NCI-H2081 treated with DMSO at 0.1 percent for 48 hours (cell line): ENCODE results near the gene PDE9A.
"Not testable (repeated sequence)": the region's sequence is repeated elsewhere in the genome, so short reads cannot be mapped to it uniquely, and the experiment has no call there.

Experiments used
- DNase-seq: peaks from one replicate; lab custom pipeline; 2025; lab: John Stamatoyannopoulos, UW

The PDE9A gene

DNA sequence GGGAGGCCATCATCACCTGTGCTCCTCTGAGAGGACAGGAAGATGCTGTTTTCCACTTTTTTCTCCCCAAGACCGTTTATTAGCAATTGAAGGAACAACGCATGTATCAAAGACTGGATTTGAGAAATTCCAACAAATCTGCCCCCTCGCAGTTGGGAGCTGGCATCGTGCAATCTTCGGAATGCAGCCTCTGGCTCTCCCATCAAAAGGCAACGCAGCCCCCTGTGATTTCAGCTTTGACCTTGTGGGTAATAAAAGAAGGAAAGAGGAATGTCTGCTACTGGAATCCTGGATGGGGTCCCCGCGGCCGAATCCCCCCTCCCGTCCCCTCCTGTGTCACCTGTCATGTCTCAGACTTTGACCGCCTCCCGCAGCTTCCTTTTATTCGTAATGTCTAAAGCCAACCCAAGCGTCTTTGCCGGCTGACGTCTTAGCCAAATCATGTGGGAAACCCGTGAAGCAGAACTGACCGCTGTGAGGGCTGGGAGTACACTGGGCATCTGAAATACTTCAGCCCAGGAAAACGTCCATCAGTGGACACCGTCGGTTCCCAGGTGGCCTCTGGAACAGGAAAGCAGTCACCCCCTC, 124.4 kb downstream of the PDE9A start:
- no peak for DNase-seq

DNA sequence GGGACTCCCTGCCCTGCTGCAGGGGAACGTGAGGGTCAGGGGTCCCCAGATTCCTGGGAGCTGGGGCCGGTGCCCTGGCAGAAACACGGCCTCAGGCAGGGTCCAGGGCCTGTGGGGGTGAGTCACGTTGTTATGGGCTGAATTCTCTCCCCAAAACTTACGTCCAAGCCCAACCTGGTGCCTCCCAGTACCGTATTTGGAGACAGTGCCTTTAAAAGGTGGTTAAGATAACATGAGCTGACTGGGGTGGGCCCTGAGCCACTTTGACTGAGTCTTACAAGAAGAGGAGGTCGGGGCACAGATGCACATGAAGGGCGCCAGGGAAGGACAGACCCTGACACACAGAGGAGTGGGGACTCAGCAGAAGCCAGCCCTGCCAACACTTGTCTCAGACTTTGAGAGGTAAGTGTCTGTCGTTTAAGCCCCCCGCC, 126.0 kb downstream of the PDE9A start:
- DNase-seq: no peak

DNA sequence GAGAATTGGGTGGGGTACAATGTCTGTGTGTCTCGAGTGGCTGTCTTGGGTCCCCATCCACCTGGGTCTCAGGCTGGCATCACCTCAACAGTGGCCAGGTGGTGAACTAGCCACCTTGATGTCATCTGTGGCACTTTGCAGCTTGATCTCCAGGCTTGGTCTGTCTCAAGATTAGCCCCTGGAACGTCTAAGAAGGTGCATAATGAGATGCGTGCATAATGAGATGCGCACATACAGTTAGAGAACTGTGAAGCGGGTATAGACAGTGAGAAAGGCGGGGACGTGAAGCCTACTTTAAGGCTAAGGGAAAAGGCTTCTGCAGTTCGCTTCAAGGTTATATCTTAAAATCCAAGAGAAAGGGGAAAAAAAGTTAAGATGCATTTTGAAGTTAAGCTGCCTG, 127.2 kb downstream of the PDE9A start:
- no peak for DNase-seq

DNA sequence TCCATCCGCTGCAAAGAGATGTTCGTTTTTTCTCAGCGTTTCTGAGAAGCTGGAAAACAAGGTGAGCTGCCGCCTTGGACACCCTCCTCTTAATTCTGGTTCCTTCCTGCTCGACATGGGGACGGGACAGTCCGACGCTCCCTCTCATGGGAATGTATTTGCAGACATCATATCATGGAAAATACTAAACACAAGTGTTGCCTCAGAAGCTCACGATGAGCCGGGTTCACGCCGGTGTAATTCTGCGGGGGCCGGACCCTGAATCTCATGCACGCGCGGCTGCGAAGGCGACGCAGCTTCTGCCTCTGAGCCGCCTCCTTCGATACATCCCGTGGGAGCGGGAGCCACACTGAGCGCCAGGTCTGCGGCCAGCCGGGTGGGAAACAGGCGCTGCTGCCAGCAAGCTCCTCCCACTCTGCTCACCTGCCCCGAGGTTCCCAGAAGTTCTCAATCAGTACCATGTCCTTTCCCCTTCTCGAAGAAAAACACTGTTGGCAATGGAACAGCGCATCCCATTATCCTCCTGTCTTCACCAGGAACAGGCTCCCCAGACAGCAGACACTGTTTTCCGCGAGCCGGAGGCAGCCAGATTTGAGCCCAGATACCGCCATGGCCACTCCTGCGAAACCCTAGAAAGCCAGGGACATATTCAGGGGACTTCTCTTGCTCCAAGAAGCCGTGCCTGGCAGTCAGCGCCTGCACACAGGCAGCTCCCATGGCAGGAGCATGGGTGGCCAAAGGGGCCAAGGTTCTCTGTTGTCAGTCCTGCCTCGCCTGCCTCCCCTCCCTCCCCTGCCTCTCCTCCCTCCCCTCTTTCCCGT, 127.9 kb downstream of the PDE9A start:
- no peak for DNase-seq

DNA sequence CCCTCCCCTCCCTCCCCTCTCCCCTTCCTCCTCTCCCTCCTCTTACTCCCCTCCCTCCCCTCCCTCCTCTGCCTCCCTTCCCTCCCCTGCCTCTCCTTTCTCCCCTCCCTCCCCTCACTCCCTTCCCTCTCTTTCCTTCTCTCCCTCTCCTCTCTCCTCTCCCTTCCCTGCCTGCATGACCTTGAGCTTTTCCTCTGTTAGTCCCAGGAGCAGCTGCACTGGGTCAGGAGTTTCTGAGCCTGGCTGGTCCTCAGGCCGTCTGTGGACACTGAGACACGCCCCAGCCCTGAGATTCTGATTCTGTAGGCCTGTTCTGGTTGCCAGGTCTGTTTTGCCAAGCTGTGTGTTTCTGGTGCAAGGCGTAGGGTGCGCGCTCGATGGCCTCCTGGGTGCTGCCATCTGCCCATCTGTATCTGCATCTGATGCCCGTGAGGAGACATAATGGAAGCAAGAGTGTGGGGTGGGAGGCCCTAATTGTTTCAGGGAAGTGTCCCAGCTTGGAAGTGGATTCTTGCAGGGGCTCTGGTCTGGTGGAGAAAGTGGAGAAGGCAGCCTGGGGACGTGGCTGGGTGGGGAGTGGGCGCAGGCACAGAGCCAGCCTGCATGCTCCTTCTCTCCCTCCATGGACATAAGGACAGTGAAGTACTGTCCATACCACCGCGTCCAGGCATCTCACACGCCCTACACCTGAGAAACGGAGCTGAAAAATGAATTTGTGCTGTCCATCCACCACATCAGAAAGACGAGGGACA, 128.7 kb downstream of the PDE9A start:
- DNase-seq: no peak

DNA sequence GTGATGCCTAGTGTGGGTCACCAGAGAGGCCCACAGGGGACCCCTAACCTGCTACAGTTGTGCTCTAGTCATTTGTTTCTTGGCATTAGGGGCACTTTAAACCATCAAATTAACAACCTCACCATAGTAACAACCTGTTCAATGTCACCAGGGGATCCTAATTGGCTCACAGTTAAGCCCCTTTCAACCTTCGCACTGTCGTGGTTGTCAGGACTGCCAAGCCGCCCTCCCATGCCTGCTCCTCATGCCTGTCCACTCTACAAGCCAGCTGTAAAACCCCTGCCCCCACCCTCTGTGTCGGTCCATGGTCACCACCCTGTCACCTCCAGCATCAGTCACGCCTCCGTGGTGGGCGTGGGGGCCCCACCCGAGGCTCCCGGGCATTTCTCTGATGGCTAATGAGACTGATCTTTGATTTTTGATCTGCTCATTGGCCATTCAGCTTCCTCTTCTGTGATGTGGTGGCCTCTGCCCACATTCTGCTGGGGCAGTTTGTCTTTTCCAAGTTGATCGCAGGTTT, 129.4 kb downstream of the PDE9A start:
- no peak for DNase-seq

DNA sequence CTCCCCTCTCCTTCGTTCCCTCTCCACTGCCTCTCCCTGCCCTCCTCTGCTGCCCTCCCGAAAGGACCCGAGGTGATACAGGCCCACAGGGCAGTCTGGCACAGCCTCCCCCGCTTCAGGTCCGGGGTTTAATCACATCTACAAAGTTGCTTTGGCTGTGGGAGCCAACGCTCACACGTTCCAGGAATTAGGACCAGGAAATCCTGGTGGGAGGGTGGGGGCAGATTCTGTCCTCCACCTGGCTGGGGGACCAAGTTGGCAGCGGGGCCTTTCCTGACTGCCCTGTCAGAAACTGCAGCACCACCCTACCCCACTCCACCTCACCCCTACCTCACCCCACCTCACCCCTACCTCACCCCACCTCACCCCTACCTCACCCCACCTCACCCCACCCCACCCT, 130.9 kb downstream of the PDE9A start:
- no peak for DNase-seq

DNA sequence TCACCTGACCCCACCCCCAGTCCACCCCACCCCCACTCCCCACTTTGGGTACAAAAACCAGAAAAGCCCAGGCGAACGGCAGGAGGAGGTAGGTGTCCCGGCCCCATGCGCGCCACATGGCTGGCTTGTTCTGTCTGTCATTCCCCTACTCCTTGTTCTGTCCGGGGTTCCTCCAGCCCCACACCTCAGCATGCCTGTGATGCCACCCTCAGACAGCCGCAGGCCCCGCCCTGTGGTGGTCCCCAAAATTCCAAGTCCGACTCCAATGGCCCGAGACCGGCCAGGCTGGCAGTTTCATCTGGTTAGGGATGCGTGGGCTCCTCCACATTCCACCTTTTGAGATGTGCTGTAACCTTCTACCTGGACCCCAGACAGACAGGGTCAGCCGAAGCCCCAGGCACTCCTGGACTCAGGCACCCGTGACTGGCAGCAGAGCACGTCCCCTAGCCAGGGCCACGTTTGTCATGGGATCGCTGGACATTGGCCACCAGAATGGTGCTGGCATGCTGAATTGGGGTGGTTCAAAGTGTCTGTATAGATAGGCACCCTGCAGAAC, 131.6 kb downstream of the PDE9A start:
- no peak for DNase-seq

DNA sequence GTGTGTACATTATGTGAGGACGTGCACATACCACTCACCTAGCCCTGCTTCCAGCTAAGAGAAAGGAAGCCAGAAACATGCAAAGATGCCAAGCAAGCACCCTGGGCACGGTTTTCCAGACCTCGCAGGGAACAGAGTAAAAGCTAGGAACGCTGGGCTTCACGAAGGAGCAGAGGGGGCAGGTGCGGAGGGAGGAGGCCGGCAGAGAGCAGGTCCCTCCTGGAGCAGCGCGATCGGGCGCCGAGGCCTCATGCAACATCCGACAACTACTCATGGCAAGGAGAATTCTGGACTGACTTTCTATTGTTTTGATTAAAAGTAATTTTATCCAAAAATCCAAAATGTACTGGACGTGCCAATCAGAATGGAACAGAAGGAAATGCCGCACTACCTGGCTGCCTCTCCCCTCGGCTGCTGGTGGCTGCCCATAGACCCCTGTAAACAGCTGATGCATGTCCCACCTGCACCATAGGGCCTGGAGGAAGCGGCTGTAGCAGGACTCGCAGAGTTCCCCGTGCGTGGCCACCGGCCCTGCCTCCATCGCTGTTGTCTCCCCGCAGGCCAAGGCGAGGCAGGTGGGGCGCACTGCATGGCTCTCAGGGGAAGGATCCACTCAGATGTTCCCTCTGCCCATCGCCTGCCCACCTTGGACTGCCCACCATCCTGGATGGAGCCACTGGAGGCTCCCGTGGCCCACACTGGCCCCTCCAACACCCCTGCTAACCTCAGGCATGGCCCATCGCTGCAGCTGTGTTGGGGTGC, 132.4 kb downstream of the PDE9A start:
- no peak for DNase-seq

DNA sequence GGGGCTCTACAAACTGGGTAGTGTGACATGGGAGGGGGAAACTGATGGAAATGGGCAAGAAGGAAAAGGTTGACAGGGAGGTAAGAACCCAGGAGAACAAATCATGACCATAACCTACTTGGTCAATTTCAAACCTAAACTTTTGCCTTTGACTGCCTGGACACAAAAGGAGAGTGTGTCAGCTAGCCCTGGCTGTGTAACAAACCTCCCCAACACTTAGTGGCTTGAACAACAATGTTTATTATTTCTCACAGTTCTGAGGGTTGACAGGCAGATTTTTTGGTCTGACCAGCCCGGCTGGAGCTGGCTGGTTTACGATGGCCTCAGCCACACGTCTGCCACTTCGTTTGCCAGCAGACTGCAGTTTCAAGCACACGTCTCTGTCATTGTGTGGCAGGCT, 133.5 kb downstream of the PDE9A start:
- no peak for DNase-seq

DNA sequence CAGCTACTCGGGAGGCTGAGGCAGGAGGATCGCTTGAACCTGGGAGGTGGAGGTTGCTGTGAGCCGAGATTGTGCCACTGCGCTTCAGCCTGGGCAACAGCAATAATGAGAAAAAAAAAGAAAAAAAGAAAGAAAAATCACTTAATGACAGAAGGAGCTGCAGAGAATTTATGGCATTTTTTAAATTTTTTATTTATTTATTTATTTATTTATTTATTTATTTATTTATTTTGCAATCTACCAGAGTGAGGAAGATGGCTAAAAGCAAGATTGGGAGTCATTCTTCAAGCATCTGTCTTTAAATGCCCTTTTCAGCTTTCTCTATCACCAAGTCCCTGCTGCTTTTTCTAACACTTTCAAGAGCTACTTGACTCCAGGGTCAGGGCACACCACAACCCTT, 134.2 kb downstream of the PDE9A start:
- no peak for DNase-seq

DNA sequence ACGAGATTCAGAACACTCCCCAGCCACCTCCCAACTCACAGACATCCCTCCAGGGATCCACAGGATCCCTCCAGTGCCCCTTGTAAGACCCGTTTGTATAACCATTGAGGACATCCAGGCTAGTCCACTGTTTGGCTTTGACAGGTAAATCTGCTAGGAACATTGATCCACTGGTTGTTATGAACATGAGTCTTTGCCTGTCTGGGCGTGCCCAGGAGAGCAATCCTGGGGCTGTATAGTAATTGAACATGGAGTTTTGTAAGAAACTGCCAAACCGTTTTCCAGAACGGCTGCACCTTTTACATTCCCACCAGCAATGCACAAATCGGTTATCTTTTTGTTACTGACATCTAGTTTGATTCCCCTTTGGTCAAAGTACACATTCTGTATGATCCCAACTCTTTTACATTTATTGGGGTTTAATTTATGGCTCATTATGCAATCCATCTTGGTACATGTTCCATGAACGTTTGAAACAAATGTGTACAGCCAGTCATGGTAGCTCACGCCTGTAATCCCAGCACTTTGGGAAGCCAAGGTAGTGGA, 137.2 kb downstream of the PDE9A start:
- no peak for DNase-seq

DNA sequence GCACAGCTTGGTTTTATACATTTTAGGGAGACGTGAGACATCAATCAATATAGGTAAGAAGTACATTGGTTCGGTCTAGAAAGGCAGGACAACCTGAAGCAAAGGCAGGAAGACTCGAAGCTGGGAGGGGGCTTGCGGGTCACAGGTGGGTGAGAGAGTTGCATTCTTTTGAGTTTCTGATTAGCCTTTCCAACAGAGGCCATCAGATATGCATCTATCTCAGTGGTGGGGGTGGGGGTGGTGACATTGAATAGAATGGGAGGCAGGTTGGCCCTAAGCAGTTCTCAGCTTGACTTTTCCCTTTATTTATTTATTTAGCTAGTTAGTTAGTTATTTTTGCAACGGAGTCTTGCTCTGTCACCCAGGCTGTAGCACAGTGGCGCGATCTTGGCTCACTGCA, 140.4 kb downstream of the PDE9A start:
- DNase-seq: no peak

DNA sequence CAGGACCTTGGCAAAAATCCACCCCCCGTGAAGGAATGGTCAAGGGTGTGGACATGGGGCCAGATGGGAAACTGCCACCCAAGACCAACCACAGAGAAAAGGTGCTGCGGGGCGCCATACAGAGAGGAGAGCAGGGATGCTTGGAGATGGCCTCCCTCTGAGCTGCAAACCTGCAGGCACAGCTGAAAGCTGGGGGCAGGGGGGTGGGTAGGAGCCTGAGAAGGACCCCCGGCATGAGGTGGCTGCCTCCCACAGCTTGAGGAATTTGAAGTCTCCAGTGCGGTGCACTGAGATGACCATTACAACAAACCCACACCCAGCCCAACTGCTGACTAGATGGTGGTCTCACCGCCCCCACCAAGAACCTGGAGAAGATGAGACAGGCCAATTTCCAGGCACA, 141.1 kb downstream of the PDE9A start:
- DNase-seq: no peak

DNA sequence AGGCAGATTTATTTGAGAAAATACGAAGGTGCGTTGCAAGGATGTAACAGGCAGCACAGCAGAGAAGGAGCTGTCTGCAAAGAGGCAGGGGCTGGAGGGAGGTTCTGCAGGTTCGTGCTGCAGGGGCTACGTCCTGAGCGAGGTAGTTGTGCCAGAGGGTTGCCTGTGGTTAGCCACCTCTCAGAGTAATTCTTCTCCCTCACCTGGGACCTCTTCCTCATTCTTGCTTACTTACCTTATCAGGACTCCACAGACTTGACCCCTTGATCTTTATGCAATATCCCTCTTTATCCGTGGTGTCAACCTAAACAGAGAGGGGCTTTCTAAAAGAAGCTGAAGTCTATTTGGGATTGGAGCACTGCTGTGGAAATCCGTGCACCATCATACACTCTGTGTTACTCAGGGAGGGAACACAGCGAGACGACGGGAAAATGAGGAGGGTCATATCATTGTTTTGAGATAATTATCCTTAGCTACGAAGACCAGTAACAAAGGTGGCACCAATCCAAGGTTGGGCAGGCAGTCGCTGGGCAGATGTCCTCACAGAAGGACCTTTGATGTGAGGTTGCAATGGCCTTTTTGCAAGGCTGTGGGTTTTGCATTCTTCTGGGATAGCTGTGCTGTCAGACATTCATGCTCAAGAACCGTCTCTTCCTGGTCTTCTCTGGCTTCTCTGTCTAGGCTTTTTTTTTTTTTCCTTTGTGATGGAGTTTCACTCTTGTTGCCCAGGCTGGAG, 143.1 kb downstream of the PDE9A start:
- no peak for DNase-seq

DNA sequence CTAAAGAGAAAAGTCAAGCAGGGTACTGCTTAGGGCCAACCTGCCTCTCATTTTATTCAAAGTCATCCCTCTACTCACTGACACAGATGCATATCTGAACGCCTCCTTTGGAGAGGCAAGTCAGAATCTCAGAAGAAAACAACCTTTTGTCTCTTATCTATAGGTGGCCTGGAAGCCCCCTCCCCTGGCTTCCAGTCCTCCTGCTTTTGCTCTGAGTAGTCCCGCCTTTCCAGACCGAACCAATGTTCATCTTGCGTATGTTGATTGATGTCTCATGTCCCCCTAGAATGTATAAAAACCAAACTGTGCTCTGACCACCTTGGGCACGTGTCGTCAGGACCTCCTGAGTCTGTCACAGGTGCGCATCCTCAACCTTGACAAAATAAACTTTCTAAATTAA, 144.1 kb downstream of the PDE9A start:
- no peak for DNase-seq

DNA sequence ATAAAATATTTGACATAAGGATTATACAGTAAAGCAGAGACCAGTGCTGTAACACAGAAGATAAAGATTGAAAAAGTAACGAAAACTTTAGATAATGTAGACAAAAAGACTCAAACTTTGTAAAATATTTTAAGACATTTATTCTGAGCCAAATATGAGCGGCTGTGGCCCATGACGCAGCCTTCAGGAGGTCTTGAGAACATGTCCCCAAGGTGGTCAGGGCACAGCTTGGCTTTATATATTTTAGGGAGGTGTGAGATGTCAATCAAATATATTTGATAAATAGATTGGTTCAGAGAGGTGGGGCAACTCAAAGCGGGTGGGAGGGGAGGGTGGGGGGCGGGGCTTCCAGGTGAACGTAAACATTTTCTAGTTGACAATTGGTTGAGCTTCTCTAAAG, 144.7 kb downstream of the PDE9A start:
- no peak for DNase-seq

DNA sequence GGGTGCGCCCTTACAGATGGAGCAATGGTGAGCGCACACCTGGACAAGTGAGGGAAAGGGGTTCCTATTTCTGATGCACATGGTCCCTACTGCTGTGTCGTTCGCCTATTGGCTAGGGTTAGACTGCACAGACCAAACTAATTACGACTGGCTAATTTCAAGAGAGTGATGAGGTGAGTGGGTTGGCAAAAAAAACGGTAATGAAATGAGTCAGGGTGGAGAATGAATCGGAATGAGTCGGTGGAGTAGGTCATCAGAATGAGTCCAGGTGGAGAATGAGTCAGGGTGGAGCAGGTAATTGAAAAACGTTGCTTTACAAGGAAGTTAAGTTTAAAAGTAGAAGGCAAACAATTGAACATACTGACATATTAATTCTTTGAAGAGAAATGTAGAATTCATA, 146.1 kb downstream of the PDE9A start:
- no peak for DNase-seq

DNA sequence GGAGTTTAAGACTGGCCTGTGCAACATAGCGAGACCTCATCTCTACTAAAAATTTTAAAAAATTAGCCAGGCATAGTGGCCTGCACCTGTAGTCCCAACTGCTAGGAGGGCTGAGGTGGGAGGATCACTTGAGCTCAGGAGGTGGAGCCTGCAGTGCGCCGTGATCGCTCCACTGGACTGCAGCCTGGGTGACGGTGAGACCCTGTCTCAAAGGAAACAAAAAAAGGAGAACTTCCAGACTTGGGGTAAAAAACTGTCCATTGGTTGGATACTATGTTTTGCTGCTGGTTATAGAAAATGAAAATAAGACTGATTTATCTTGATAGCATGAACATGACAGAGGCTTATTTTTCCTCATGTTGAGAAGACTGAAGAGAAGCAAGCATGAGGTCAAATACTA, 146.5 kb downstream of the PDE9A start:
- DNase-seq: no peak

DNA sequence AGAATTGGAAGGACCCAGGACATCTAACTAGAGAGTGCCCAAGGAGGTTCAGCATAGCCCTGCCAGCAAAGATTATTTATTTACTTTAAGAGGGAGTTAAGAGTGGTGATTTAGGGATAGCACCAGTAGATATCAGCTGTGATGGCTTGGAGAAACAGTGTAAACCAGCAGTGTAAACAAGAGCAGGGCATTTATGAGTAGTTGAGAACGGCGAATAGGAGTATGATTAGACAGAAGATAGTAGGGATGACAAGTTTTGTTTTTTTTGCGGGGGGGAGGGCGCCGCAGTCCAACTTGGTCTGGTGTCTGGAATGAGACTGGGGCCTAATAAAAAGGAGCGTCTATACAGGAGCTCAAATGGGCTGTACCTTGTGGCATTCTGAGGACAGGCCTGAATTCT, 148.2 kb downstream of the PDE9A start:
- DNase-seq: not testable (repeated sequence)
